Measurements from ENCODE around the gene LPCAT1.
"Not testable (repeated sequence)": the region's sequence is repeated elsewhere in the genome, so short reads cannot be mapped to it uniquely, and the experiment has no call there.

LPCAT1 gene

GRCh38 chr5:1439388-1440097, 84.2 kb downstream of the LPCAT1 start:
- no peak for DNase-seq

GRCh38 chr5:1438871-1439270, 84.9 kb downstream of the LPCAT1 start:
- no peak for DNase-seq

GRCh38 chr5:1437876-1438559, 85.7 kb downstream of the LPCAT1 start:
- no peak for DNase-seq

GRCh38 chr5:1437226-1437829, 86.4 kb downstream of the LPCAT1 start:
- DNase-seq = no peak

- no peak for DNase-seq
These were observed 87.1 kb downstream of the LPCAT1 start for GRCh38 chr5:1436681-1437080.

DNA sequence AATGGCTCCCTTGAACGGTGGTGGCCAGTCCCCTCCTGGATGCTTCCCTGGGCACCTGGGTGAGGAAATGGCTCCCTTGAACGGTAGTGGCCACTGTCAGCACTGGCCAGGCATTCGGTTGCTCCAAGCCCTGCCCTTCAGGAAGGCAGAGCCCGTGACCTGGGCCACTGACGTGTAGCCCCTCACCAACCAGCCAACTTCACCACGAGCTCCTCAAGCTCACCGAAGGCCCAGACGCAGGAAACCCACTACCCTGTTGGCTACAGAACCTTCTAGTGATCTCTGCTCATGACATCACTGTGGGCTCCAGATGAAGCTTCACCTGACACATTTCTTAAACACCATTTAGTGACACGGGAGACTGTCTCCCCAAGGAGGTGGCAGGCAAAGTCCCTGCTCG, 87.7 kb downstream of the LPCAT1 start:
- no peak for DNase-seq

DNA sequence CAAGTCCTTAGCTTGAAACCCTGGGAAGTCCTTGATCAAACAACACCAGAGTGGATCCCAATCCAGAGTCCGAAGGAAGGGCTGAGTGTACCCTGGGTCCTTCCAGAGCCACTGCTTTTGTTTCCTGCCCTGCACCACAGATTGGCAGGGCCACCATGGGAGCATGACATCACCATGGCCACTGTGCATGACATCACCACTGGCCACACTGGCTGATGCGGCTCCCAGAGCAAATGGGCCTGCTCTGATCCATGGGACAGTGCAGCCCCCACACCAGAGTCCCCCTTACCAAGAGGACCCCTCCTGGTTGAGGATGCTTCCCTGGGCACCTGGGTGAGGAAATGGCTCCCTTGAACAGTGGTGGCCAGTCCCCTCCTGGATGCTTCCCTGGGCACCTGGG, 88.4 kb downstream of the LPCAT1 start:
- DNase-seq = no peak

DNA sequence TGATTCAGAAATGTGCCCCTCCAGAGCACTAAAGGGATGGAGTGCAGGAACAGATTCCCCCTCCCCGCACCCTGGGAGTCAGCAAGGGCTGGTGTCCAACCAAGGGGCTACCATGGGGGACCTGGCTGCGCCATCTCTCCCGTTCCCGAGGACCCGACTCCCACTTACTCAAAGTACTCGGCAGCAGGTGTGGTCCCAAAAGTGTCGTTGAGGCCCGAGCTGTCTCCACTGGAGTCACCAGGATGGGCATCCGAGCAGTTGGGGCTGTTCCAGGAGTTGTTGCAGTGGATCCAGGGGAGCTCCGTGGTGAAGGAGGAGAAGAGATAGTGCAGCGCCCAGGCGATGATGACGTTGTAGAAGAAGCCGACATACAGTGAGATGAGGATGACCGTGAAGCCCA, 91.5 kb downstream of the LPCAT1 start:
- DNase-seq = no peak

DNA sequence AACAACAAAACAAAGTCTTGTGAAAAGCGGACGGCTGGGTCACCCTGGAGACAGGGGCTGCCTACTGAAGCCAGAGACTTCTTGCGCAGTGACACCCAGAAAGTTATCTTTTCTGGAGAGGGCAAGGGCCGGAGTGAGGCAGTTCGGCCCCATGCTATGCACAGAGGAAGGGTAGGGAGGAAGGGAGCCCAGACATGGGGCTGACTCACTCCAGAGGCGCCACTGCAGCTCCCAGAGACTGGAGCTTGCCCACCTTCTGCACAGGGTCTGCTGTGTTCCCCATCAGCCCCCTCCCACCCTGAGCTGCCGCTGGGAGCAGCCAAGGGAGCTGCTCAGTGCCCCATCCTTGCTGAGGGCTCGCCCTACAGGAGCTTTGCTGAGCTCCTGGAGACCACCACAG, 91.9 kb downstream of the LPCAT1 start:
- DNase-seq = no peak

GRCh38 chr5:1431021-1431811, 92.5 kb downstream of the LPCAT1 start:
- no peak for DNase-seq

DNA sequence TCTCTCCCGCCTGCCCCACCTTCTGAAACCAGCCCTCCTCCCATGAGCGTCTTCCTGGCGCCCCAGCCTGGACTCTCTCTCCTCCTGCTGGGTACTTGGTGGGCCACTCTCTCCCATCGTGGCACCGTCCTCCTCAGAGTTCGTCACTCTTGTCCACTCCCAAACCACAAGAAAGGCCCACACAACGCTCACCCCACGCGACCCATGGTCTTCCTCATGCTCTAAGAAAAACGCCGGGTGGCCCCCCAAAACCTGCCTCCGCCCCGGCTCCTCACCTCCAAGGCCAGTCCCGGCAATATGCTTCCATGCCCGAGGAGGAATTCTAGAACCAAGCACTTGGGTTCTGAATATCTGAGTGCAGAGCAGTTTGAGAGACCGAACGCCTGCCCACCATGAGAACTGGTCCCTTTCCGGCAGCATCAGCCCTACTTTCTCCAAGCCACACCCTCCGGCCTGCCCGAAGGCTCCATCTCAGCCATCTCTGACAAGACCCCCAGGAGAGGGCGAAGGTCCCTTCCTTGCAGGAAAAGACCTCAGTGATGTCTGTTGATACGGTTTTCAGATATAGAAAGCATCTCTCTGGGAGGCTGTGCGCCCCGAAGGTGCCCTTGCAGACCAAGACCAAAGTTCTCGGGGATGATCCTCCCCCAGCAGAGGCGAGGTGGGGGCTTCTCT, 93.5 kb downstream of the LPCAT1 start:
- no peak for DNase-seq

DNA sequence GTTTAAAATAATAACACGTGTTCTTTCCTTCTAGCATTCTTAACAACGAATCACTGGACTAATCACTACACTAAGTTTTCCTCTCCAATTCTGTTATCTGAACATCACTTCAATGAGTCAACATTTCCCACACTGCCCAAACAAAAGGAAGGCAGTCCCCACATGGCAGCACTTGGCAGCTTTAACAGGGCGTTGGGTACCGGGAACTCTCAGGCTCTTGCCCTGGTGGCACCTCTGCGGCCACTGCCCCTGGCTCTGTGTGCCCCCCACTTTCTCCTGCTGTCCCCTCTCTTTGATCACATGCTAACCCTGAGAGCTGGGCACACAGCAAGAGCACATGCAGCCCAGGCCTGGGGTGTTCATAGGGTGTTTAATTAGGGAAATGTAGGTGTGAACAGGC, 94.3 kb downstream of the LPCAT1 start:
- no peak for DNase-seq

DNA sequence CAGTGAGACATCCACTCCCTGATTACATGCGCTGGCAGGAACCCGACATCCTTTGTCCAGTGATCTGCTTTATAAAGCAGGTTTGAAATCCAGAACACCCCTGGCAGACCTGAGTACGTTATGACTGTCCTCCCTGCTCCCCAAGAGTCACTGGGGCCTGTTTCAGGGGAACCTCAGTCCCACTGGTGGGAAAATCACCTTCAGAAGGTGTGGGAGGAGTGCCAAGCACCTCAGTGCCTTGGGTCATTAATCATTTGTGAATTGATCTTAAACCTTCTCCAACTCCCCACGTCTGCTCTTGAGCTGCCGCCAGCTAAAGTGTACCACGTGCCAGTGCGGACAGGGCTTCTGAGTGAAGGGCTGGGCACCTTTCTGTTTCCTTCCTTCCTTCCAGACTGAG, 94.7 kb downstream of the LPCAT1 start:
- no peak for DNase-seq

GRCh38 chr5:1428107-1428506, 95.7 kb downstream of the LPCAT1 start:
- no peak for DNase-seq

DNA sequence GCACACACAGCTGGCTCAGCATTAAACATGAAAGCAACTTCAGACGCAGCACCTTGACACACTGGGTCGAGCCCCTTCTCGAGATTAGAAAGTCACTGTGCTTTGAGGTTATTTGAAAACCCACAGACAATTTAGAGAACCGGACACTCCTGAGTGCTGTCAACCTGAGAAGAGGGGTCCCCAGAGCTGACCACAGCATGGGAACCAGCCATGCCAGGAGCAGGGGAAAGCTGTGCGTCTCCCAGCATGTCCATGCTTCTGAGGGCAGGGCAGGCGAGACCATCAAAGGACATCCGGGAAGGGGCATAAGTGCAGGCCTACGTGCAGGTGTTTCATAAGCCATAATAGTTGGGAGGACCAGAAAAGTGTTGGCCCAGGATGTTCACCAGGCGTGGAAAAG, 99.0 kb downstream of the LPCAT1 start:
- no peak for DNase-seq

DNA sequence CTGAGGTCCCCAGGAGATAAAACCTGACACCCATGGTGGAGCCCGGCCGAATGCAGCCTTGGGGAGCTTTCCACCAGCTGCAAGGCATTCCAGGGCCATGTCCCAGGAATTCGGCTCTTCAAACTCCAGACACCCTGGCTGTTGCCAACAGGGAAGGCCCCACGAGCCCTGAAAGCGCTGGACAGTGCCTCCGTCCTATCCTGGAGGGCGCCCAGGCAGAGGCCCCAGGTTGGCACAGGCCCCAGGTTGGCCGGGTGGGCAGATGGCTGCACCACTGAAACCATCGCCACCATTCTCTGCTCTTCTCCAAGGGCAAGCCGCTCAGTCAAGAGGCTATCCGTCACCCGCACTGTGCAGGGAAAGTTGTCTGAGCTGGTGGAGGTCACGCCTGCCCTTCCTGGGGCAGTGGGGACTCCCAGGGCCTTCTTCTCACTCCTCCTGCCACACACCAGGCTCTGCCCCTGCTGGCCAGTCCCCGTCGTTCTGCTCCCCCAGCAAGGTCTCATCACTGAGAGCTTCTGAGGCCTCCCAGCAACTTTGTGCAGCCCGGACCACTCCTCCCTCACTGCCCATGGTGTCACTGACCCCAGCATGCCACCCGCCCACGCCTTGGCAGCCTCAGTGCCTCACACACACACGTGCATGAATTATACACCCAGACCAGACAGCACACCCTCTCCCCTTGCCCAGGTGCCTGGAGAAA, 99.7 kb downstream of the LPCAT1 start:
- DNase-seq = no peak

DNA sequence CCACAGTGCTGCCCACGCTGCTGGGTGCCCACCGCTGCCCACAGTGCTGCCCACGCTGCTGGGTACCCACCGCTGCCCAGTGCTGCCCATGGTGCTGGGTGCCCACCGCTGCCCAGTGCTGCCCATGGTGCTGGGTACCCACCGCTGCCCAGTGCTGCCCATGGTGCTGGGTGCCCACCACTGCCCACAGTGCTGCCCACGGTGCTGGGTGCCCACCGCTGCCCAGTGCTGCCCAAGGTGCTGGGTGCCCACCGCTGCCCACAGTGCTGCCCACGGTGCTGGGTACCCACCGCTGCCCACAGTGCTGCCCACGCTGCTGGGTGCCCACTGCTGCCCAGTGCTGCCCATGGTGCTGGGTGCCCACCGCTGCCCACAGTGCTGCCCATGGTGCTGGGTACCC, 101.2 kb downstream of the LPCAT1 start:
- DNase-seq = not testable (repeated sequence)

DNA sequence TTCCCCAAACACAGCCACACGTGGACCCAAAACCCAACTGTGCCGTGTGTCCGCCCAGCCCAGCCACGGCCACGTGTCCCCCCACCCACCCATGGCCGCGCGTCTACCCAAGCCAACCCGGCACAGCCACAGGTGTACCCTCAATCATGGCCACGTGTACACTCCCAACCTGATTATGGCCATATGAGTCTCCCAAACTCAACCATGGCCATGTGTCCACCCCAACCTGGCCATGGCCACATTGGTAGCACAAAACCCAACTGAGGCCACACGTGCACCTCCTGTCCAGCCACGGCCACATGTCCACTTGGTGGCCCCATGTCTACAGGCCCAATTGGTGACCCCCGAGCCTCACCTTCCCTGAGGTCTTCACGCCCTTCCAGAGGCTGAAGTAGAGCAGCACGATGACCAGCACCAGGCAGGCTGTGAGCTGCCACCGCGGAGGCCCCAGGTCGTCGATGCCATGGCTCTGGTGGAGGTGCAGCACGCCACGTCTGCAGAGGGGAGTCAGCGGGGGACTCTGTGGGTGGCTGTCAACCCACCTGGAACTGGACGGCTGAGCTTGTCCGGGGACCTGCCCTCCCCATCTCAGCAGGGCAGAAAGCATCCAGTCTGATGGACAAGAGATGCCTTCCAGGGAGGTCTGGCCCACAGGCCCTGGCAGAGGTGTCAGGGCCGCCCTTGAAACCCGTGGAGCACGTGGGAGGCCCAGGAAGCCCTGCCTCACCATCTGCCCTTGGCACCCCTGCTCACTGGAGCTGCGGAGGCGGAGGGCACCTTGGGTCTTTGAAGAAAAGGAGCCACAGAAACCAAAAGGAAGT, 102.0 kb downstream of the LPCAT1 start:
- no peak for DNase-seq

- DNase-seq = no peak
These were observed 103.3 kb downstream of the LPCAT1 start for GRCh38 chr5:1420211-1421195.

All from effector CD4-positive, alpha-beta T cell (primary cell).